ENCODE data around the gene USP10. TPM values are rescaled to one million over a fixed set of nuclear protein-coding genes. Genes with fewer than 3 reads are reported as not detected.

Gene USP10
- total RNA-seq, 1 donor from 2014 or later: 33.7 TPM

GRCh38 chr16:84675423-84675822, 24.4 kb upstream of the USP10 start:
- no peak for TF ChIP-seq CTCF (IDR thresholded peaks at IDR 0.05; ENCODE audit: insufficient read depth, low read length, severe bottlenecking)
- DNase-seq (ENCODE audit: low read depth): no peak
- no peak for FAIRE-seq
- Histone ChIP-seq H3K27me3 (ENCODE audit: control insufficient read depth, insufficient read depth, low read length) (peaks cover 6% of the 10 kb centered on the region), H3K36me3 (ENCODE audit: control insufficient read depth, insufficient read depth, low read length) (no peaks in the 10 kb centered on the region), H3K4me3 (ENCODE audit: low read depth, low read length) (no peak overlapping the region)

- FAIRE-seq (no peak), DNase-seq (ENCODE audit: low read depth) (no peak)
- no peak for TF ChIP-seq CTCF (IDR thresholded peaks at IDR 0.05; ENCODE audit: insufficient read depth, low read length, severe bottlenecking)
- Histone ChIP-seq H3K4me3 (ENCODE audit: low read depth, low read length) (no peak overlapping the region), H3K36me3 (ENCODE audit: control insufficient read depth, insufficient read depth, low read length) (no peaks in the 10 kb centered on the region), H3K27me3 (ENCODE audit: control insufficient read depth, insufficient read depth, low read length) (peaks cover 6% of the 10 kb centered on the region)
Observed at GRCh38 chr16:84675884-84676283, 23.9 kb upstream of the USP10 start.

- Histone ChIP-seq H3K4me3 (ENCODE audit: low read depth, low read length) (no peak overlapping the region), H3K27me3 (ENCODE audit: control insufficient read depth, insufficient read depth, low read length) (peaks cover 6% of the 10 kb centered on the region), H3K36me3 (ENCODE audit: control insufficient read depth, insufficient read depth, low read length) (no peaks in the 10 kb centered on the region)
- no peak for TF ChIP-seq CTCF (IDR thresholded peaks at IDR 0.05; ENCODE audit: insufficient read depth, low read length, severe bottlenecking)
- DNase-seq (ENCODE audit: low read depth): no peak
- FAIRE-seq: no peak
Observed at GRCh38 chr16:84677017-84677803, 22.6 kb upstream of the USP10 start.

GRCh38 chr16:84677849-84678248, 22.0 kb upstream of the USP10 start:
- FAIRE-seq (no peak), DNase-seq (ENCODE audit: low read depth) (no peak)
- Histone ChIP-seq H3K4me3 (ENCODE audit: low read depth, low read length) (no peak overlapping the region), H3K27me3 (ENCODE audit: control insufficient read depth, insufficient read depth, low read length) (peaks cover 6% of the 10 kb centered on the region), H3K36me3 (ENCODE audit: control insufficient read depth, insufficient read depth, low read length) (no peaks in the 10 kb centered on the region)
- no peak for TF ChIP-seq CTCF (IDR thresholded peaks at IDR 0.05; ENCODE audit: insufficient read depth, low read length, severe bottlenecking)

- DNase-seq (ENCODE audit: low read depth) (no peak), FAIRE-seq (no peak)
- H3K36me3 ChIP-seq (ENCODE audit: control insufficient read depth, insufficient read depth, low read length): no peaks in the 10 kb centered on the region
Observed at GRCh38 chr16:84678541-84678940, 21.3 kb upstream of the USP10 start.

More at GRCh38 chr16:84678541-84678940, 21.3 kb upstream of the USP10 start:
- TF ChIP-seq CTCF (IDR thresholded peaks at IDR 0.05; ENCODE audit: insufficient read depth, low read length, severe bottlenecking): no peak
- Histone ChIP-seq H3K27me3 (ENCODE audit: control insufficient read depth, insufficient read depth, low read length) (peaks cover 6% of the 10 kb centered on the region), H3K4me3 (ENCODE audit: low read depth, low read length) (no peak overlapping the region)

Measured in bronchial epithelial cell (primary cell).